Astrocyte (in vitro differentiated cells and primary cell): ENCODE measurements around the gene PEMT.

Source experiments
- CTCF ChIP-seq: IDR thresholded peaks from 2 replicates; pipeline ENCODE4 v1.5.1; 2011; ENCODE audit warnings: low read depth, mild to moderate bottlenecking, inconsistent platforms, low read length, moderate library complexity; ENCODE audit not compliant: insufficient read depth
- EZH2 ChIP-seq: IDR thresholded peaks from 2 replicates; pipeline ENCODE4 v1.6.1; 2012; ENCODE audit warnings: mild to moderate bottlenecking, low read length, inconsistent platforms; ENCODE audit not compliant: insufficient read depth

- TF ChIP-seq EZH2, result no peak
- TF ChIP-seq CTCF, result no peak
These were observed 82.6 kb downstream of the PEMT start for GRCh38 chr17:17508646-17509591.
